ENCODE measurements around the gene PAEP.

The PAEP gene

DNA sequence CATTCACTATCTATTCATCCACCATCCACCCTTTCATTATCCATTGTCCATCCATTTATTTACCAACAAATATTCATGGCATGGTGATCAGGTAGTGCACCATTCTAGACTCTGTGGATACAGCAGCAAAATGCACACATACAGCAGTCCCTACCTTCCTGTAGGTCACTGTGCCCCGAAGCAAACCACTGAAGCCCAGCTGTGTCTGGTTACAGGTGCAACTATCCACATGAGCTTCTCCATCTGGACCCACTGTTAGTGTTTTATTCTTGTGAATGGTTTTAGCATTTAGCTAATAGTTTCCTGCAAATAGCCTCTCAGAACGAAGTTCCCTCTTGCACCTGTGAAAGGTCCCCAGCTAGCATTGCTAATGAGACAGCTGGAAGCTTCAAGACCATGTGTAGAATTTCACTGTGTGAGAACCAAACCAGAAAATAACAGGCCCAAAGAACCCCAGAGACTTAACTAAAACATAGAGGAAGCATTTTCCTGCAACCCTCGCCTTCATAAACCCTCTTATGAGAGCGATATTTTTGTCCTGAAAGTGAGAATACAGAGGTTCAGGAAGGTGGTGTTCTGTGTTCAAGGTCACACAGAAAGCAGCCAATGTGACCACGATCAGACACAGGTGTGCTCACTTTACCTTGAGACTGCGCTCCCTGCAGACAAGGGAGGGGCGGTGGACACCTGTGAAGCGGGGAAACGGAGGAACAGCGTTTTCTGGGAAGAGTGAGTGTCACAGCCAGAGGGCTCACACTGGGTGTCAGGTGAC lies 18.5 kb downstream of the PAEP start:
- no peak for DNase-seq

DNA sequence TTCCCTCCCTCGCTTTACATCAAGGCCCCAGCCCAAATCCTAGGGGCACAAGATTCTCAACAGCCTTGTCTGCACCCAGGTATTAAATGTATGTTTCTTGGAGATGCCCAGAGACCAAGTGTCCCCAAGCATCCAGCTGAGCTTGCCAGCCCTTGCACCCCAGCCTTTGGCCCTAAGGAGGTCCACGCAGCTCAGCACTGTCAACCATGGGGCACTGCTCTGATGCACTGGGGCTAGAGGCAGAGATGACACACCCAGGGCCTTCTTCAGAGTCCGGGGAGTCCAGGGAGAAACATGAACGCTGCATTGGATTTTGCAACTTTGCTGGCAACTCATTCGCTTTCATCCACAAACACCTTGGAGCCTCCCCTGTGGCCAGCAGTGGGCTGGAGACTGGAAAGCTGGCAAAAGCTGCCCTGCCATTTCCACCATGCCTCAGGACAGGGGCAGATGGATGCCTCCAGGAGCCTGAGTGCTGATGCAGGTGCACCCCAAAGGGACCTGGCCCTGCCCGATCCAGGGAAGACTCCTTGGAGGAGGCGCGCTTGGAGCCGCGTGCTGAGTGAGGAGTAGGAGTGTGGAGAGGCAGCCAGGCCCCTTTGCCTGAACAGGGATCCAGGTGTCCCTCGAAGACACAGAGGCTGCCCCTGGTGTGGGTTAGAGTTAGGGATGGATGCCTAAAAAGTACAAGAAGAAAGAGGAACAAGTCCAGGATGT lies 19.3 kb downstream of the PAEP start:
- no peak for DNase-seq

DNA sequence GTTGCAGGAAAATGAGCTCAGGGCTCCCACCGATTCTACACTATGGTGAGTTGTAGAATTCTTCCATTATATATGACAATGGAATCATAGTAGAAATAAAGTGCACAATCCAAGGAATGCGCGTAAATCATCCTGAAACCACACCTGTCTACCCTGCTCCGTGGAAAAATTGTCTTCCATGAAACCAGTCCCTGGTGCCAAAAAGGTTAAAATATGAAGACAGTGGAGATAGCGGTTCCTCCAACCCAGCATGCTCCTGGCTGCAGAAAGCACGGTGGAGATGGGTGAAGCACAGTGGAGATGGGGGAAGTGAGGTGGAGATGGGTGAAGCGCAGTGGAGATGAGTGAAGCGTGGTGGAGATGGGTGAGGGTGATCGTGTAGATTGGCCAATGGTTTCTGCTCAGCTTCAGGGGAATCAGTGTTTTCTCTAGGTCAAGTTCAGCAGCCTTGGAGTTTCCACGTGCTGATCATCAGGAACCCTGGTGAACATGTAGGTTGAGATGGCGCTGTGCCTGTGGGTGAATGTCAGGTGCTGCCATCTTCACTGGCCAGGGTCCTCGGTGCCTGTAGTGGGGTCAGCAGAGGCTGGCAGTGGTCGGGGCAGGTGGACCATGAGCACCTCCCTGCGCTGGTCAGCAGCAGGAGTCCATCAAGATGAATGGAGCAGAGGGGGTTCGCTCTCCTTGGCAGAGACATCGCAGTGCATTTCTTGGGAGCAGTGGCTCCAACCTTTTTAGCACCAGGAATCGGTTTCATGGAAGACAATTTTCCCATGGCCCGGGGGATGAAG lies 20.3 kb downstream of the PAEP start:
- no peak for DNase-seq

DNA sequence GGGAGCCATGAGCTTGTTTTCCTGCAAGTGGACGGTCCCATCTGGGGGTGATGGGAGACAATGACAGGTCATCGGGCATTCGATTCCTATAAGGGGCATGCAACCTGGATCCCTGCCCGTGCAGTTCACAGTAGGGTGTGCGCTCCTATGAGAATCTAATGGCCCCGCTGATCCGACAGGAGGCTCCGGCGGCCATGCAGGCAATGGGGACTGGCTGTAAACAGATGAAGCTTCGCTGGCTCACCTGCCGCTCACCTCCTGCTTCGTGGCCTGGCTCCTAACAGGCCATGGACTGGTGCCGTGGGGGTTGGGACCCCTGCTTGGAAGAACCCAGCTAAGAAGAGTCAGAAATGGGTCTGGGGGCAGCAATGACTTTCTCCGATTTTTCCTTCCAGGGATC lies 21.0 kb downstream of the PAEP start:
- no peak for DNase-seq

DNA sequence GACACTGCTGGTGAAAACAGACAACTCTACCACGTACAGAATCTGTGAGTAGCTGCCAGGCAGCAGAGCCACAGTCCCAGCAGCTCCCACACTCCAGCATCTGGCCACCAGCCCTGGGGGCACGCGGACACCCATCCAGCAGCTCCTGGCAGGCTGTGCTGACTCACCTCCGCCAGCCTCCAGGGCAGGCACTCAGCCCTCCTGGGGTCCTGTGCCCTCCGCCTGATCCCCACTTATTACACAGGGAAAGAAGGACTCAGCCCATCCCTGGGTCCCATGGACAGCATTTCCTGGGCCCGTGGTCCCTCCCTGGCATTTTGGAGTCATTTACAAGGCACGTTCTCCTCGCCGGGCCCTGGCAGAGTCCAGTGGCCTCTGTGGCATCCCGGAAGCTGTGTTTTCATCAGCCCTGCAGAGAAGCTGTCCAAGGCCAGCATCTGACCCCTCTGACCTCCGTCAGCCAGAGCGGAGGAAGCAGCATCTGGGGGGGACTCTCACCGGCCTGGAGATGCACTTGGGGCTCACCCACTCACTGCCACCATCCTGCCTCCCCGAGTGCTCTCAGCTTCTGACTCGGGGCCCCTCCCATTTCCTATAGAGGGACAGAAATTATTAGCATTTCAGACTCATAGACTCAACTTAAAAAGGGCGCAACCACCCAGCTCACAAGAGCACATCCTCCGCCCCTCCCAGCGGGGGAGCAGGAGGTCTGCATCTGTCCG lies 21.6 kb downstream of the PAEP start:
- DNase-seq: no peak

DNA sequence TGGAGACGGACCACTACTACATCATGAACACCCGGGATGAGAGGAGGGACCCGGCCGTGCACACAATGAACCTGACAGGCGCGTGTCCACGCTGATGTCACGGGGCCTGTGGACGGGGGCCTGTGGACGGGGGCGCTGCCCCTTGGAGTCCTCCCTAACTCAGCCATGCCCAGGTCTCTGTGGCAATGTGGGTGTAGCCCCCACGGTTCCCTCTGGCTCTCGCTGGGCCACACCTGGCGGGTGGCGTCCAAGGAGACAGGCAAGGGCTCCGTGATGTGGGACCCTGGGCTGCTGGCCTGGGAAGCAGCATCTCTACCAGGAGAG lies 22.1 kb downstream of the PAEP start:
- DNase-seq: no peak

DNA sequence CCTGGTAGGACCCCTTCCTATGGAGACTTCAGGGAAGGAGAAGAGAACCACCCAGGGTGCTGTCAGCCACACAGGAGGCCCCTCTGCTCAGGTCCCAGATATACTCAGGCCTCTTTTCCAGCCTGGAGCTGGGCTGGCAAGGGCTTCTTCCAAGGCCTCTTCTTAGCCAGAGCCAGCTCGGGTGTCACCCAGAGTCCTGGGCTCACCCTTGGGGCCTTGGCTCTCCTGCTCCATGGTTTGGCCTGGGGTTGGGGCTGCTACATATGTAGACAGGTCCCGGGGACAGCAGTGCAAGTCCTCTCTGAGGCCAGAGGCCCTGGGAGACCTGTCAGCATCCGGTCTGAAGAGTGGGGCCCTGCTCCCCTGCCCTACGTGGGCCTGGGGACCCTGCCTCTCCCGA lies 22.8 kb downstream of the PAEP start:
- DNase-seq: no peak

DNA sequence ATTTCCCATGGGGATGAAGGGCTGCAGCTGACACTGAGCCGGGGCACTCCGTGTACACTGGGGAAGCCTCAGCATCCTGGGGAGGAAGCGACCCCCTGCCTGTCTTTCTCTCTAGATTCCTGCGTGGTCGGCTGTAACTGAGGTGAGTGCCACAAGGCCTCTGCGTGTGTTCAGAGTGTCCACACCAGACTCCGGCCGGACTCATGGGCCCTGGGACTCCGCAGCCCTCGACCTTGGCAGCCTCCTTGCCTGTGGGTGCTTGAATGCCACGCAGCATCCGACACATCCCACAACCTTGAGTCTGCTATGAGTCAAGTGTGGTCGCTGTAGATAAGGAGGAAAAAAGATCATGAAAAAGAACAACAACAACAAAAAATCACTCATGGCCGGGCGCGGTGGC lies 23.4 kb downstream of the PAEP start:
- DNase-seq: no peak

DNA sequence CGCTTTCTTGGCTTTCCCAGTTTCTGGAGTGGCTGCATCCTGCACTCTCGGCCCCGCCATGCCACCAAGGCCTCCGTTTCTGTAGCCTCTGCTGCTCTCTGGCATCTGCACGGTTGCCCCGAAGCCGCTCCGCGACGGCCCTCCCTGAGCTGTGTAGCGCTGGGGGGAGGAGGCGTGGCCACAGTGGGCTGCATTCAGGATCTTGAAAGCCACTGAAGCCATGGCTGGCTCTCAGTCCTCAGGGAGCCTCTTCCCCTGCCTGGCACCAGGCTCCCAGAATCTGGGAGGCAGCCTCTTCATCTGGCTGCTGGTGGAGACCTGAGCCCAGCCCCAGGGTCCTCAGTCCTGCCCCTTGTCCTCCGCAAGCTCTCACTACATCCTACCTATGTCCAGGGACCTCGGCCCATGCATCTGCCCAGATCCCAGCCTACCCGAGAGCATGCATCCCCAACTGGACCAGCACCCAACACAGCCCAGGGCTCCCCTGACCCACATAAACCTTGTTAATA lies 25.1 kb downstream of the PAEP start:
- DNase-seq: no peak

DNA sequence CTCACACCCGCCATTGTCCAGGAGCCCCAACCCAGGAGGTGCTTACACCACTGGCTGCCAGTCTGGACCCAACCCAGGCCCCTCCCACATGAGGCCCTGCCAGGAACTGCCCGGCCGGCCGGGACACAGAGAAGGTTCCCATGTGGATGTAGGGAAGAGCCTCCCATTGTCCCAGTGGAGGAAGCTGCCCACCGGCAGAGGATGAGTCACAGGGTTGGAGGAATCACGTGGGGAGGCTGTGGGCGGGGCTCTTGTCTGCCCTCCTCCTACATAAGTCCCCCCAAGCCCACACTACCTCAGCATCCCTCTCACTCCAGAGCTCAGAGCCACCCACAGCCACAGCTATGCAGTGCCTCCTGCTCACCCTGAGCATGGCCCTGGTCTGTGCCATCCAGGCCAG lies 26.1 kb downstream of the PAEP start:
- no peak for DNase-seq

DNA sequence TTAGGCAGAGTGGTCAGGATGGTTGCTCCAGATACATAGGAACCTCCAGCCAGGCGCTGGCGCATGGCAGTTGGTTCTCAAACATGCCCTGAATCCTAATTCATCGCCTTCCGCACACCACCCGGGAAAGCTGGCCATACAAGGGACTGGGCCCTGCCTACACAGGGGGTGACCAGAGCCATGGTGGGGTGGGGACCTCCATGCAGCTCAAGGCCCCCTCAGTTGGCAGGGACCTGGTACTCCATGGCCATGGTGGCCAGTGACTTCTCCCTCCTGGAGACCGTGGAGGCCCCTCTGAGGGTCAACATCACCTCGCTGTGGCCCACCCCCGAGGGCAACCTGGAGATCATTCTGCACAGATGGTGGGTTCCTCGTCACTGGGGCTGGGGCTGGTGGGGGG lies 26.8 kb downstream of the PAEP start:
- DNase-seq: no peak

DNA sequence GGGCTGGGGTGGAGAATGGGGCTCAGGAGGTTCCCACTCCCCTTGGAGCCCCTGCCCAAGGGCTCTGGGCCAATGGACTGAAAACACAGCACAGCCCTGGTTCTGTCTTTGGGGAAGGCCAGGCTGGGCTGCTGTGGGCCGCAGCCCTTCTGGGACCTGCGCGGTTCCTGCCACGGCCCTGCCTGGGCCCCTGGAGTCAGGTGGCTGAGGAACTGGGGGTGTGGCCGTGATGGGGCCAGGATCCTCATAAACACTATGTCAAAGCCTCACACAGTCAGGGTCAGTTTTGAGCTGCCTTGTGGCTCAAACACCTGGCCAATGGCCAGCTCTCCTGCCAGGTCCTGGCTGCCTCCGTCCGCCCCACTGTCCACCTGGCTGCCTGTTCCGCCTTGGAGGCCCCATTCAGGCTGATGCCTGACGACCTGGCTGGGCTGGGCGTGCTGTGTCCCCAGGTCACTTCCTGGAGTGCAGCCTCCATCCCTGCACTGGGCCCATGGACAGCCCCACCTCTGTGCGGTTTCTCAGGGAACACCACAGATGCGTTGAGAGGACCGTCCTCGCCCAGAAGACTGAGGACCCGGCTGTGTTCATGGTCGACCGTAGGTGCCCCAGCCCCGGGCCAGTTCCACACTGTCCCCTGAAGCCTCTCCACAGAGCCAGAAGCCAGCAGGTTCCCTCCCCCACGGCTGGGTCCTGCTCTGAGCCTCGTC lies 27.5 kb downstream of the PAEP start:
- DNase-seq: no peak

DNA sequence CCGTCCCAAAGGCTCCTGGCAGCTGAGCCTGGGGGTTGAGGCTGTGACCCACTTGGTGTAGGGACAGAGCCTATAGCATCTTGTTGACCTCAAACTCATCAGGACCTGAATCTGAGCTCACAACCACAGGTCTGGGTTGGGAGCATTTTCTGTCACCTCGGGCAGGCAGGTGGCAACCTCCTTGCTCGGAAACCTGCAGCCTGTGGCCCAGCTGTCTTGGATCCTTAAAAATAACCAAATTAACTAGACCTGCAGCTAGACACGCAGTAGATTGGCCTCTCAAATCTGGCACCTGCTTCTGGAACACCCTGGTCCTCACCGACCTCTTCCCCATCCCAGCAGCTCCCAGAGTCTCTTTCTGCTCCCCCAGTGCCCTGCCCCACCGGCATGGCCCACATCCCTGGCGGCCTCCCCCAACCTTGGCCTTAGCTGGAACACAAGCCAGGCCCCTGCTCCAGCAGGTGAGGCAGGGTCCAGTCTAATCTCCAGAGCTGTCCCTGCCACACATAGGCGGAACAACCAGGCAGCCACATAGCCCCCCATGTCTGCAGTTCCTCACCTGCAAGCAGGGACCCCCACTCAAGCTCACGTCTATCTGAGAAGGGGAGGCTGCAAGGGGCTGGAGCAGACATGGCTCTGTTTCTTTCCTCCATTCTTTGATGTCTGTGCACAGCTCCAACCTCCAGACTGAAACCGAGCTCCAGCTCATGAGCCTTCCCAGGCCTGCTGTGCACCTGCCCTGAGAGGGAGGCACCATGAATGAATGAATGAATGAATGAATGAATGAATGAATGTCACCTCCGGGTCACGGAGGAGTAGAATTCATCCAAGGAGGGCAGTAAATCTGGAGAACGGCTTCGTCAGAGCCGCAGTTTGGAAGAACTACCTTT lies 28.3 kb downstream of the PAEP start:
- no peak for DNase-seq

DNA sequence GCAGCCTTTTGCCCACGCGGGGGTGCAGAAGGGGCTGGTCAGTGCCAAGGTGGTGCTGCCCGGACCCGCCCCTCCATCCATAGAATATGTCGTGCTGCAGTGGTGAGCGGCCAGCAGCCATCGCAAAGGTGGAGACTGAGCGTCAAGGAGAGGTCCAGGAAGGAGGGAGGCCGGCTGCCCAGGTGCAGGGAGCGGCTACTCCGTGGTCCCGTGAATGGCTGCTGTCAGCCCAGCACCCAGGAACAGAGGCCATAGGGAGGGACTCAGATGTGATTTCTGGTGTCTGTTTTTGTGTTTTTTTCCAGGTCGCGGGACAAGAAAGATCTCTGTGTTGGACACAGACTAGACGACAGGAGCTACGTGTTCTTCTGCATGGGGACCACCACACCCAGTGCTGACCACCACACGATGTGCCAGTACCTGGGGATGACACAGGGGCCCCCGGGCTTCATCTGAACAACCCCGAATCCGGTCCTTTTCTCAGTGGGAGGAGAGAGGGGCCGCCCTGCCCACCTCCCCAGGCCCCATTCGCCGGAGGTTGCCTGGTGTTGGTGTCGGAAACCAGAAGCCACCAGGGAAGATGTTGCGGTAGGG lies 29.0 kb downstream of the PAEP start:
- no peak for DNase-seq

DNA sequence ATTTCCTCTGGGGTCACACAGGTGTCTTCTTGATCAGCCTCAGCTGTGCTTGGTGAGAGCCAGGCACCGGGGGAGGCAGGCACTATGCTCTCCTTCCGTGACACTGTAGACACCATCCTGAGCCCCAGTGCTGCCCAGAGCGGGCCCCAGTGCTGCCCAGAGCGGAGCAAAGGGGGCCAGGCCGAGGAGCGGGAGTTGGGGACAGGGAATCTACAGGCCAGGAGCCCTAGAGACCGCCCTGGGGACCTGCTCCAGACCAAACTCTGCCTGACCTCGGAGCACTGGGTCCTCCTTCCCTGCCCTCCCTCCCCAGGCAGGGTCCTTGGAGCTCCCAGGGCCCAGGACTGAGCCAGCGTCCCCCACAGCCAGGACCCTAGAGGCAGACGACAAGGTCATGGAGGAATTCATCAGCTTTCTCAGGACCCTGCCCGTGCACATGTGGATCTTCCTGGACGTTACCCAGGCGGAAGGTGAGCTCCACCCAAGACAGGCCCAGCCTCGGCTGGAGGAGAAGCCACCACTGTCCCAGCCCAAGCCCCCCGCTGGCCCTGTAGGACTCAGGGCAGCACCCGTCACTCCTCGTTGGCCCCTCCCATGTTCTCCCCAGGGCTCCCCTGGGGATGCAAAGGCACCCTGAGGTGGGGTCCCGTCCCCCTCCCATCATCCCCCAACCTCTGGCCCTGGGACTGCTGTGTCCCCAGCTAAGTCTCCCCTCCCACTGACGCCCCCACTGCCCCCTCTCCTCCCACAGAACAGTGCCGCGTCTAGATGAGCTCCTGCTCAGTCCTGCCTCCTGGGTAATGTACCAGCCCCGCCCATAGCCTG lies 30.2 kb downstream of the PAEP start:
- no peak for DNase-seq

DNA sequence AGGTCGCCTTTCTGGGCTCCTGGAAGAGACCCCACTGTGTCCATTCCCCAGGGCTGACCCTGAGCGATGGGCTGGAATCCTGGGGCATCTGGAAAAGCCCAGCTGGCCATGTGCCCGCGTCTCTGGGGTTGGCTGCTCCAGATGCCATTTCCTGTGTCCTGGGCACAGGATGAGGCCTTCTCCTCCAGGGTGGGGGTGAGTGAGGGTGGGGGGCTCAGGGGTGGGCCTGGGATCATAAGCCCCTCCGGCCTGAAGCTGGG lies 30.7 kb downstream of the PAEP start:
- no peak for DNase-seq

DNA sequence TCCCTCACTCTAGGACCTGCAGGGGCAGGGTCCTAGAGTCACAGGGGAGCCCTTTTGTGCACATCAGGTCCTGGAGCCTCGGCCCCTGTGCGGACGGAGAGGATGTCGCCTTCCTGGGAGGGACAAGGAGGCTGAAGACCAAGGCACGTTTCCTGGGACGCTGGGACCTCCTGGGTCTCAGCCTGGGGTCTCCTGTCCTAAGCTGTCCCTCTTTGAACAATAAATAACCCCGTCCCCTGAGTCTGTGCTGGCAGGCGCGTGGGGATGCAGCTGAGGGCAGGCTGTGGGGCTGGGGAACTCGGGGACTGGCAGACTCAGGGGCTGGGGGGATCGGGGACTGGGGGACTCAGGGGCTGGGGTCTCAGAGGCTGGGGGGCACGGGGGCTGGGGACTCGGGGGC lies 31.1 kb downstream of the PAEP start:
- no peak for DNase-seq

DNA sequence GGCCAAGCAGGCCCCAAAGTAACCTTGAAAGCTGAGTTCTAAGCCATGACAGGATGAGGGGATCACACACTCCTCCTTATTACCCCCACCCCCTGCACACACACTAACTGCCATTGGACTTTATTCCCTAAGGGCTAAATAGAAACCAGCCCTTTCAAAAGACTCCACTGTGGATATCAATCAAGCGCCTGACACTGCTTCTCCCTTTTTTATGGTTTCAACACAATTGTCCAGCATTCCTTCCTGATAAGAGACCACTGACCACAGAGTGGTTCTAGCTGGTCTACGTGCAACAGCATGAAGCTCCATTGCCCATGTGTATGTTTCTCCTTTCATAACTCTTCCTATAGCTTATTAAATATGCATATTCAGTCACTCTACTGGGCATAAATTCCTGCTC lies 34.7 kb downstream of the PAEP start:
- no peak for DNase-seq

DNA sequence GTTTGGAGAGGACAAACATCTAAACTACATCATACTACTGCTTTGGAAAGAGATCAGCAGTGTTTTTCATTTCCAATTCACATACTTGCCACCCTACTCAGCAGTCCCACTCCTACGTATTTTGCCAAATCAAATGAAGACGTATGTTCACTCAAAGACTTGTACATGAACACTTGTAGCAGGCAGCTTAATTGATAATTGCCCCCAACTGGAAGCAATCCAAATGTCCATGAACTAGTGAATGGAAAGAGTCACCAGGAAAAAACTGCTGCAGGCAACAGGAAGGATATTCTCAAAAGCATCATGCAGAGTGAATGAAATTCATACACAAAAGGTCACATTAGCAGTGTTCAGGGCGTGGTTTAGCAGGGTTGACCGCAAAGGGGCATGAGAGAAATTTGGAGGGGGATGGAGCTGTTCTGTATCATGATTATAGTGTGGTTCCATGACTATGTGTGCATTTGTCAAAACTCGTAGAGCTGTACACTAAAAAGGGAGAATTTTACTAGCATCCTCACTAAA lies 38.8 kb downstream of the PAEP start:
- no peak for DNase-seq

DNA sequence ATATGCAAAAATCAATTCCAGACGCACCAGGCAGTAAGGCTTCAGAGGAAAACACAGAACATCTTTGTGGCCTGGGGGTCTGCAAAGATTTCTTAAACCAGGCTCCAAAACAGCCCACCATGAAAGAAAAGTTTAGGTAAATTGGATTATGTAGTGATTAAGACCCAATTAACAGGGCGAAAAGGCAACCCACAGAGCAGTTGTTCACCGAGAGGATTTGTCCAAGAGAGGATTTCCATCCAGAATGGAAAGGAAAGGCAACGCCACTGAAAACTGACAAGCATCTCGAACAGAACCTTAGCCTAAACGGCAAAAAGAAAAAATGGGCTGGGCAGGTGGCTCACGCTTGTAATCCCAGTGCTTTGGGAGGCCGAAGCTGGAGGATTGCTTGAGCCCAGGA lies 40.4 kb downstream of the PAEP start:
- DNase-seq: no peak
